ENCODE measurements around the gene PAPOLG. TPM values are rescaled to one million over a fixed set of nuclear protein-coding genes. Genes with fewer than 3 reads are reported as not detected.

The PAPOLG gene
- total and polyA plus RNA-seq, 12 donors, result 4.5 to 18.5 (median 10.6) TPM

DNA sequence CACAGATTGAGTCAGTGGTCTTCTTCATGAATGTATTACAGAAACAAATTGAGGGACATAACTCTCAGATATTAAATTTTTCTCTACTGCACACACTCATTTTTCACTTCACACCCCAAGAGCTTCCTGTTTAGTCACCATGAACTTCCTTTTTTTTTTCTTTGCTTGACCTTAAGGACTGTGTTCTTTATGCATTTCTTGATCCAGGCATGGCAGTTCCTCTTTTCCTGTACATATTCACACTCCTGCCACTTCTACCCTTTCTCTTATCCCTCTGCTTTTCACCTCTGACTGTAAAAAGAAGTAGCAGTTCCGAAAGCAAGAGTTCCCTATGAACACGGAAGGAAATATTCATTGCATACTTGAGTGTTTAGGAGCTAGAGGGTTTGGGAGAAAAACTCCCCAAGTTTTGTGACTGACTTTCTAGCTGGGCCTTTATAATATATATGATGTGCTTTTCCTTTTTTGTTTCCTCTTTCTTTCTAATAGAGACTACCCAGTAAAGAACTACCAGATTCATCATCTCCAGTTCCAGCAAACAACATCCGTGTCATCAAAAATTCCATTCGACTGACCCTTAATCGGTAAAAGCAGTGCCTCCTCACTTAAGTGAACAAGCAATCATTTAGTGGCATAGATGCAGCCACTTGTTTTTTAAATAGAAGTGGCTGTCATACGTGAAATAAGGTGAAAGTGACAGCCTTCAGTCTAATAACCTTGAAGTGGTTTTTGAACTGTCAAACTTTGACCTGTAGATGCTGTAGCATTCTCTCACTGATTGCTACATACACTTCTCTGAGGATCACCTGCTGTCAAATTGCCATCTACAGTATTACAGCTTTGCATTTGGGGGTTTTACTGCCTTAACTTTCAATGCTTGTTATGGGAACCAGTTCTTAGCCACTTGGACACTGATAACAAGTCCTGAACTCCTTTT, 40.8 kb downstream of the PAPOLG start:
- H3K27ac ChIP-seq, result peak overlapping the region in 3 of 5 donors; percentile 15 to 30 (median 20)
- no peaks in the 10 kb centered on the region for H3K27me3 ChIP-seq
- no peaks in the 10 kb centered on the region for H3K4me1 ChIP-seq (replicated peaks in 1 of 2)
- no peak for DNase-seq
- TF ChIP-seq POLR2A (IDR thresholded peaks at IDR 0.05), result no peak
- TF ChIP-seq, protein P1, sequence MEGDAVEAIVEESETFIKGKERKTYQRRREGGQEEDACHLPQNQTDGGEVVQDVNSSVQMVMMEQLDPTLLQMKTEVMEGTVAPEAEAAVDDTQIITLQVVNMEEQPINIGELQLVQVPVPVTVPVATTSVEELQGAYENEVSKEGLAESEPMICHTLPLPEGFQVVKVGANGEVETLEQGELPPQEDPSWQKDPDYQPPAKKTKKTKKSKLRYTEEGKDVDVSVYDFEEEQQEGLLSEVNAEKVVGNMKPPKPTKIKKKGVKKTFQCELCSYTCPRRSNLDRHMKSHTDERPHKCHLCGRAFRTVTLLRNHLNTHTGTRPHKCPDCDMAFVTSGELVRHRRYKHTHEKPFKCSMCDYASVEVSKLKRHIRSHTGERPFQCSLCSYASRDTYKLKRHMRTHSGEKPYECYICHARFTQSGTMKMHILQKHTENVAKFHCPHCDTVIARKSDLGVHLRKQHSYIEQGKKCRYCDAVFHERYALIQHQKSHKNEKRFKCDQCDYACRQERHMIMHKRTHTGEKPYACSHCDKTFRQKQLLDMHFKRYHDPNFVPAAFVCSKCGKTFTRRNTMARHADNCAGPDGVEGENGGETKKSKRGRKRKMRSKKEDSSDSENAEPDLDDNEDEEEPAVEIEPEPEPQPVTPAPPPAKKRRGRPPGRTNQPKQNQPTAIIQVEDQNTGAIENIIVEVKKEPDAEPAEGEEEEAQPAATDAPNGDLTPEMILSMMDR (IDR thresholded peaks at IDR 0.05), result no peak
- no peak overlapping the region for H3K4me3 ChIP-seq
- no peaks in the 10 kb centered on the region for H3K9me3 ChIP-seq (replicated peaks in 1 of 3)
- WGBS, 4 donors, result 62 to 74% (median 70%) methylated on average over 6 of the region's 6 CpGs
- intact Hi-C loops (cut with DNase I), result no loop called here
- H3K36me3 ChIP-seq (replicated peaks in 1 of 2), result peaks cover 0 to 57% of the 10 kb centered on the region in 2 donors

DNA sequence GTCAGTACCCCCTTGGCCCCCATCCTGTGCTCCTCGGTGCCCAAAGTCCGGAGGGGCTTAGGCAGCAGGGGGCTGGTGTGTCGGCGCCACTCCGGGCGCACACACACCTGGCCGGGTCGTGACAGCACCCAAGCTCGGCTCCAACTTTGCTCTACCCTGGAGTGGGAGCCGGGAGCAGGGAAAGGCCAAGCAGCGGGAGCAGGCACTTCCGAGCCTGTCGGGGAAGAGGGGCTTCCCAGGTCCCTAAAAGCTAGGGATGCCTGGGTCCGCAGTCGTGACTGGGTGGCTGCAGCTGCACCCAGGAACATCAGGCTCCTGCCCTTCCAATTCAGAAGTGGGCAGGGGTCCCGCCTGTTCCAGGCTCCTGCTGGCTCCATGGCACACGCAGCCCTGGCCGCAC, 48.4 kb downstream of the PAPOLG start:
- no peaks in the 10 kb centered on the region for H3K9me3 ChIP-seq (replicated peaks in 1 of 3)
- intact Hi-C loops (cut with DNase I), result no loop called here
- no peak for TF ChIP-seq POLR2A (IDR thresholded peaks at IDR 0.05)
- TF ChIP-seq, protein P1 (IDR thresholded peaks at IDR 0.05), result no peak
- no peak overlapping the region for H3K4me3 ChIP-seq
- H3K36me3 ChIP-seq (replicated peaks in 1 of 2), result peaks cover 0 to 7% of the 10 kb centered on the region in 2 donors
- no peaks in the 10 kb centered on the region for H3K4me1 ChIP-seq (replicated peaks in 1 of 2)
- H3K27ac ChIP-seq, result no peak overlapping the region
- peak in 1 of 7 donors; percentile 33 for DNase-seq
- 89 to 96% (median 93%) methylated on average over 8 to 18 of the region's 18 CpGs for WGBS, 4 donors
- H3K27me3 ChIP-seq, result no peaks in the 10 kb centered on the region

DNA sequence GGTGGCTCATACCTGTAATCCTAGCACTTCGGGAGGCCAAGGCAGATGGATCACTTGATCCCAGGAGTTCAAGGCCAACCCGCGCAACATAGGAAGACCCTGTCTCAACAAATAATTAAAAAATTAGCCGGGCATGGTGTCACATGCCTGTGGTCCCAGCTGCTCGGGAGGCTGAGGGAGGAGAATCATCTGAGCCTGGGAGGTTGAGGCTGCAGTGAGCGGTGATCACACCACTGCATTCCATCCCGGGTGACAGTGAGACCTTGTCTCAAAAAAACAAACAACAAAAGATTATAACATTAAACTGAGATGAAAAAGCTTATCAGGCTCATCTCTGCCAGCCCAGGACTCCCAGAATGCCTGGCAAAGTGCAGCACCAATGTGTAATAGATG, 50.5 kb downstream of the PAPOLG start:
- Histone ChIP-seq H3K27me3 (no peaks in the 10 kb centered on the region), H3K36me3 (replicated peaks in 1 of 2) (no peaks in the 10 kb centered on the region), H3K27ac (no peak overlapping the region), H3K4me1 (replicated peaks in 1 of 2) (no peaks in the 10 kb centered on the region), H3K9me3 (replicated peaks in 1 of 3) (no peaks in the 10 kb centered on the region), H3K4me3 (no peak overlapping the region)
- 85 to 89% (median 86%) methylated on average over 7 of the region's 7 CpGs for WGBS, 4 donors
- intact Hi-C loops (cut with DNase I), result no loop called here
- TF ChIP-seq, protein P1 (IDR thresholded peaks at IDR 0.05), result no peak
- TF ChIP-seq POLR2A (IDR thresholded peaks at IDR 0.05), result no peak
- DNase-seq, result peak in 1 of 7 donors; percentile 18

DNA sequence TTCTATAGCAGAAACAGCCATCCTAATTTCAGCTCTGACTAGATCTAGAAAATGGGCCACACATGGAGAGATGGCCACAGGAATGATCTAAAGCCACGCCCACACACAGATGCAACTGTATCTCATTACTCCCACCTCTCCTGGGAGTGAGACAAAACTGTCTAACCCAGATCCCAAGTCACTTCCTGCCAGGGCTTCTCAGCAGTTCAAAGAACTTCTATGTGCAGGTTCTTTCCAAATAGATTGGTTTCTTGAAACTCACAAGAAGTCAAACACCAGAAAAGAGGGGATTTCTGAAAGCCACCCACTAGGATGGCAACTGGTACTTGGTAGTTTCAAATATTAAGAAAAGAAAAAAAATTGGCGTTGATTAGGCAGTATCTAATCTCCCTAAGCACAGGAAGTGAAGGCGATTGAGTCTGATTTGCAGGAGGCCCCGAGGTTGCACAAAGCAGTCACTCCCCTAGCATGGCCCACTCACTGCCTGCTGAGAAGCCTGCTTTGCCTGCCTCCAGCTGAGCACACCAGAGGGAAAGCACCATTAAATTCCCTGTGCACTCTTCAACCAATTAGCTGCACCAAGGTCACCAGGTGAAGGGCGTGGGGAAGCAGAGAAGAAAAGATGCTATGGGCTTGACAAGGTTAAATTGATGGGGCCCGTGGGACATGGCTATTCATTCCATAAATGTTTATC, 51.1 kb downstream of the PAPOLG start:
- Histone ChIP-seq H3K27ac (no peak overlapping the region), H3K4me1 (replicated peaks in 1 of 2) (no peaks in the 10 kb centered on the region), H3K36me3 (replicated peaks in 1 of 2) (no peaks in the 10 kb centered on the region), H3K27me3 (no peaks in the 10 kb centered on the region), H3K9me3 (replicated peaks in 1 of 3) (no peaks in the 10 kb centered on the region), H3K4me3 (no peak overlapping the region)
- DNase-seq, result peak in 1 of 7 donors; percentile 25
- TF ChIP-seq, protein P1 (IDR thresholded peaks at IDR 0.05), result no peak
- TF ChIP-seq POLR2A (IDR thresholded peaks at IDR 0.05), result no peak
- 56 to 61% (median 59%) methylated on average over 6 of the region's 6 CpGs for WGBS, 4 donors
- intact Hi-C loops (cut with DNase I), result no loop called here
